UCSD-AML1 (cell line): ENCODE results near the gene SUN3.
"Not testable (repeated sequence)": the region's sequence is repeated elsewhere in the genome, so short reads cannot be mapped to it uniquely, and the experiment has no call there.

ENCODE experiments used
- DNase-seq: peaks from one replicate; lab custom pipeline; 2025; ENCODE audit not compliant: unreplicated experiment; lab: John Stamatoyannopoulos, UW

Gene SUN3

GRCh38 chr7:48033922-48034321 lies 5.0 kb upstream of the SUN3 start:
- no peak for DNase-seq

GRCh38 chr7:48031111-48031510 lies 2.2 kb upstream of the SUN3 start:
- no peak for DNase-seq

GRCh38 chr7:48025624-48026023 lies 3.3 kb downstream of the SUN3 start:
- no peak for DNase-seq

- DNase-seq: no peak
Measured at GRCh38 chr7:48017674-48018073, 11.2 kb downstream of the SUN3 start.

GRCh38 chr7:48016641-48017040 lies 12.3 kb downstream of the SUN3 start:
- DNase-seq: no peak

DNA sequence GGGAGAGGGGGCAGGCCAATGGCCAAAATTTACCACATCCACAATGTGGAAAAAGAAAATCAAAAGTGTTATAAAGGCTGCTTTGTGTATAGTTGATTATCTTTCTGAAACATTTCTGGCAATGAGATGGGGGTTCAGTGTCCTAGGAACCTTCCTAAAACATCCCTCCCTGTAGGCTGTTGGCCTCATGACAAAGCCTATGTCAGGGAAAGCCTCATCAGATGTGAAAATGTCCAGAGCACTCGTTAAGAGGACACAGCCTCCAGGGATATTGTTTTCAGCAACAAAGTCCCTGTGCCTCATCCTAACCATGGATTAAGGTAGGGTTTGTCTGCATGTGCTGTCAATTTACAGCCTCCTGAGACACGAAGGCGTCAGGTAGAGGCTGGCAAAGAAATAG lies 17.0 kb downstream of the SUN3 start:
- no peak for DNase-seq

- no peak for DNase-seq
Measured at GRCh38 chr7:48011323-48011722, 17.6 kb downstream of the SUN3 start.

GRCh38 chr7:48009954-48010353 lies 19.0 kb downstream of the SUN3 start:
- no peak for DNase-seq

- DNase-seq: no peak
Measured at GRCh38 chr7:48009257-48009656, 19.6 kb downstream of the SUN3 start.

DNA sequence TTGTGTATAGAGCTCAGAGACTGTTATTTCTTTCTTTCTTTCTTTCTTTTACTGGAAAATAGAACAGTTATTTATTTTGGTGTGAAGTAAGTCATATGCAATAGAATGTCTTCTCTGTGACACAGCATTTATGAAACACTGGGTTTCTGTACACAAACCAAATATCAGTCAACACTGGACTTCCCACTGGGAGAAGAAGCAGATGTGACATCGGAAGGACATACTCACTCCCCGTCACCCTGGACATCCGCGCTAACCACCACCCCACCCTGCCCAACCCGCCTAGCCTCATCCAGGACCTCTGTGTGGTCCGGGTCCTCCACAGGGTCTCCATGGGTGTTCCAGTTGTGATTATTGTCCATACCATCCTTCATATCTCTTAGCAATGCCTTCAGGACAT lies 22.0 kb downstream of the SUN3 start:
- no peak for DNase-seq

GRCh38 chr7:48004638-48005037 lies 24.3 kb downstream of the SUN3 start:
- no peak for DNase-seq

- no peak for DNase-seq
Measured at GRCh38 chr7:48004032-48004431, 24.9 kb downstream of the SUN3 start.

- not testable (repeated sequence) for DNase-seq
Measured at GRCh38 chr7:48000164-48000563, 28.7 kb downstream of the SUN3 start.

GRCh38 chr7:47999413-47999812 lies 29.5 kb downstream of the SUN3 start:
- no peak for DNase-seq

GRCh38 chr7:47992446-47992845 lies 36.5 kb downstream of the SUN3 start:
- DNase-seq: no peak

DNA sequence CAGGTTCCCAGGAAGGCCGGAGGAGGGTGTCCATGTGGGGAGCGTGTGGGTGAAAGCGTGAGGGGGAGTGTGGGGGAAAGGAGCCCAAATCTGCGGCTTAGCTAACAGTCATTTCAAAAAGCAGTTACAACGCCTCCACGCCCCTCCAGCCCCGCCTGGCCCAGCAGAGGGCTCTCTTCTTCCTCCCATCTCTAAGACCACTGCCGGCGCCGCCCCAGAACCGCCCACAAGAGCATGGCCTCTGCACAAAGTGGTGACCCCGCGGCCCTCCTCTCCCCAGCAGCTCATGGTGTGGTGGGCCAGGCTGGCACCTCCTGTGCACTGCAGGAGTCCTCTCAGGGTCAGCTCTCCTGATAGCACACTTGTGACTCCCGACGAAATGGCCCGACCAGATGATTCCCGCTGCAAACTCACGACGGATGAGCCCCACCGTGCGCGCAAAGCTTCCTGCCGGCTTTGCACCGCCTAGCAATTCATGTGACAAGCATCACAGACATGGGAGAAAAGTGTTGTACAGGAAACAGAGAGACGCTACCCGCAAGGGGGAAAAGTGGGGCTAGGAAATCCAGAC lies 37.1 kb downstream of the SUN3 start:
- DNase-seq: peak; percentile 77

DNA sequence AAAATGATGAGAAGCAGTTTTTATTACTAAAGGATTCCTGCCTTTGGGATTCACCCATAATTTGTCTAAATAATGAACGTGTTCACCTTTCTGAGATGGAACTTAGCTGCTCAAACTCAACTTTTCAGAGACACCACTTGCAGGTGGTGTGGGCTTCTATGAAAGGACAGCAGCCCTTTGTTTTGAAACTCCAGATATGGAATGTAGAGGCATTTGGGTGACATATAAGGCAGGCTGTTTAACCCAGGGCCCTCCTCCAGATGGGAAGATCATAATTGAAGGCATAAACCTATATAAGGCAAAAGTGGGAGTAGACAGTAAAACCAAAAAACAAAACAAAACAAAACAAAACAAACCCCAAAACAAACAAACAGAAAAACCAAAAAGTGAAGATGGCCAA lies 37.6 kb downstream of the SUN3 start:
- DNase-seq: no peak

- DNase-seq: no peak
Measured at GRCh38 chr7:47990592-47990991, 38.3 kb downstream of the SUN3 start.

GRCh38 chr7:47989607-47990400 lies 39.1 kb downstream of the SUN3 start:
- not testable (repeated sequence) for DNase-seq

GRCh38 chr7:47988496-47989386 lies 40.2 kb downstream of the SUN3 start:
- no peak for DNase-seq

GRCh38 chr7:47982610-47983009 lies 46.3 kb downstream of the SUN3 start:
- DNase-seq: no peak

DNA sequence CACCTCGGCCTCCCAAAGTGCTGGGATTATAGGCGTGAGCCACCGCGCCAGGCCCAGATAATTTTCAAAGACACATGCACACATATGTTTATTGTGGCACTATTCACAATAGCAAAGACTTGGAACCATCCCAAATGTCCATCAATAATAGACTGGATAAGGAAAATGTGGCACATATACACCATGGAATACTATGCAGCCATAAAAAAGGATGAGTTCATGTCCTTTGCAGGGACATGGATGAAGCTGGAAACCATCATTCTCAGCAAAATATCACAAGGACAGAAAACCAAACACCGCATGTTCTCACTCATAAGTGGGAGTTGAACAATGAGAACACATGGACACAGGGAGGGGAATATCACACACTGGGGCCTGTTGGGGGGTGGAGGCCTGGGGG lies 48.3 kb downstream of the SUN3 start:
- DNase-seq: not testable (repeated sequence)
